Vagina (tissue), 2 donors: ENCODE results near the gene CSTA.

ENCODE experiments used
- POLR2A ChIP-seq, 2 donors: fragments of 450-650 bp; IDR thresholded peaks; one replicate each; pipeline ENCODE4 v1.6.1; 2017; ENCODE audit warnings: antibody characterized with exemption in 2 of 2, mild to moderate bottlenecking in 2 of 2, moderate library complexity in 2 of 2
- POLR2AphosphoS5 ChIP-seq, 2 donors: sonication (generic); formaldehyde crosslinking; IDR thresholded peaks; one replicate each; pipeline ENCODE4 v1.9.0; 2017; ENCODE audit warnings: antibody characterized with exemption in 2 of 2, mild to moderate bottlenecking in 2 of 2, low read depth in 1 of 2; ENCODE audit not compliant: insufficient read depth in 1 of 2
- TF ChIP-seq, protein P1 (sequence below), 3 experiments: fragments of 450-650 bp in 2 of 3; fragments of 200-600 bp in 1 of 3; sonication (generic) in 1 of 3; IDR thresholded peaks; one replicate each; pipeline ENCODE4 v1.5.1; 2017 to 2019; ENCODE audit warnings: antibody characterized with exemption in 3 of 3, mild to moderate bottlenecking in 2 of 3, moderate library complexity in 2 of 3

DNA sequence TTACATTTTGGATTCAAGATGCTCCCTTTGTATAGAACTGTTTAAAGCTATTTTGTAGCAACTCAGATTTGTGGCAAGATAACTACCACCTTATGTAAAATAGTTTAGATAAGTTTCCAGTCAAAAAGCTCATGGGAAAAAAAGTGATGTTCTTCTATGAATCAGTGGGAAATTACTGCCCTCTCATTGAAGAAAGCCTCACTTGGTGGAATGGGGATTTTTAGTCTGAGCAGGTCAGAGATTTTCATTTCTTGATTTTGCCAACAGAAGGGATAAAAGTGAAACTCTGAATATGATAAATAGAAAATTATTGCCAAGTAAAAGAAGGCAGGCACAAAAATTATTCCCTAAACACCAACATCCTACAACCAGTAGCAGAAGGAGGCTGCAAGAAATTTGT lies 25.8 kb upstream of the CSTA start:
- TF ChIP-seq, protein P1, sequence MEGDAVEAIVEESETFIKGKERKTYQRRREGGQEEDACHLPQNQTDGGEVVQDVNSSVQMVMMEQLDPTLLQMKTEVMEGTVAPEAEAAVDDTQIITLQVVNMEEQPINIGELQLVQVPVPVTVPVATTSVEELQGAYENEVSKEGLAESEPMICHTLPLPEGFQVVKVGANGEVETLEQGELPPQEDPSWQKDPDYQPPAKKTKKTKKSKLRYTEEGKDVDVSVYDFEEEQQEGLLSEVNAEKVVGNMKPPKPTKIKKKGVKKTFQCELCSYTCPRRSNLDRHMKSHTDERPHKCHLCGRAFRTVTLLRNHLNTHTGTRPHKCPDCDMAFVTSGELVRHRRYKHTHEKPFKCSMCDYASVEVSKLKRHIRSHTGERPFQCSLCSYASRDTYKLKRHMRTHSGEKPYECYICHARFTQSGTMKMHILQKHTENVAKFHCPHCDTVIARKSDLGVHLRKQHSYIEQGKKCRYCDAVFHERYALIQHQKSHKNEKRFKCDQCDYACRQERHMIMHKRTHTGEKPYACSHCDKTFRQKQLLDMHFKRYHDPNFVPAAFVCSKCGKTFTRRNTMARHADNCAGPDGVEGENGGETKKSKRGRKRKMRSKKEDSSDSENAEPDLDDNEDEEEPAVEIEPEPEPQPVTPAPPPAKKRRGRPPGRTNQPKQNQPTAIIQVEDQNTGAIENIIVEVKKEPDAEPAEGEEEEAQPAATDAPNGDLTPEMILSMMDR (IDR thresholded peaks at IDR 0.05) = no peak
- no peak for TF ChIP-seq POLR2AphosphoS5 (IDR thresholded peaks at IDR 0.05; ENCODE audit: insufficient read depth in 1 of 2, low read depth in 1 of 2)
- TF ChIP-seq POLR2A (IDR thresholded peaks at IDR 0.05) = no peak
